Fibroblast of upper back skin (primary cell): ENCODE results near the gene HOXD10.

ENCODE experiments used
- DNase-seq: peaks from one replicate; pipeline ENCODE4 v3.0.0-alpha.2; 2013

The HOXD10 gene

GRCh38 chr2:176096243-176096985 is 20.2 kb upstream of the HOXD10 start:
- no peak for DNase-seq

DNA sequence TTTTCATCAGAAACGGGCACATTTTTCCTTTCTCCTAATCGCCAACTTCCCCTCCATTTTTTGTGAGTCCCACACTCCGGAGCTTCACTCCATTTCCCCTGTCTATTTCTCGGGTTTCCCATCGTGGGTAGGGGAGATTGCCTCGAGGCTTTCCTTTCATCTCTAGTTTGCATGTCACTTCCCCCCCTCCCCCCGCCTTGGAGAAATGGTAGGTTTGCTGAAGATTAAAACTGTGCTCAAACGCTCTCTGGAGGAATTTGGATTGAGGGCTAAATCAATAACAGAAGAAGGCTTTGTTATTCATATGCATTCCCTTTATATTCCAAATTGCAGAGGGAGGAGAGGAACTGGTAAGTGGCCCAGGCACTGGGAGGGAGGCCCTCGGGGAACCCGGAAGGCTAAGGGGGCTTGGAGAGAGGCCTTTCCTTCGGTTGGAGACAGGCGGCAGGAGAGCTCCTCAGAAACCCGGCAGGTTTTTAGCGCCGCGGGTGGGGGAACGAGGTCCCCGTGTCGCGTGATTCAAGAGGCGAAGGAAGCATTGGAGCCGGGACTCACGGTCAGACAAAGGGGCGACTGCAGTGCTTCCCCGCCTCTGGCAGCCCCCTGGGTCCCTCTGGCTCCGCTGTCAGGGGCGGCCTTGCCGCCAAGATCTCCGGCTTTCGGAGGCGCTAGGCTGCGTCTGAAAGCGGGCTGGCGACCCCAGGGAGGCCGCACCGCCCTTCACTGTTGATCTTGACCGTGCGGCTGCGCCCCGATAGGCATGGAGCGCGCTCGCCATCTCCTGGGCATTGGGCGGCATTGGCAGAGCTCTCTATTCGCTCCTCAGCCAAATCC is 19.4 kb upstream of the HOXD10 start:
- DNase-seq: peak; percentile 54

DNA sequence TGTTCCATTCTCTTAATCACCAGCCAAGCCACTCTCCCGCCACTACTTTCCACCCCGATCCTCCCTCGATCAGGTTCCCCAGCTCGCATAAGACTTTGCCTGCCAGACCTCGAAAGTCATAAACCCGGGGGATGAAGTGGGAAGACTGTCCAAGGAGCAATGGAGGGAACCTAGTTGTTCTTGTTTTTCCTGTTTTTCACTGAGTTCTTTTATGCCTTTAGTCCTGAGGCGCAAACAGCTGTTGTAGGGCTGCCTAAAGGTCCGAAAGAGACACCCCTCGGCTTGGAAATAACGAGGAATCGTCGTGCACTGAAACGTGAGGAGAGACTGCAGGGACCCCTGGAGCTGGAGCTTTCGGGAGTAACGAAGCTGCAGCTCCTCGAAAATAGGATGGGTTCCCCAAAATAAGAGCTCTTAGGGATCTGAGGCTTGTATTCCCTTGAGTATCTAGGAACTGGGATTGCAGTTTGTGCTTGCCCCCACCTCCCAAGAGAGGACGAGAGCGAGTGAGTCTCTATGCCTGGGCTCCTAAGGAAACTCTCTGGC is 18.7 kb upstream of the HOXD10 start:
- no peak for DNase-seq

DNA sequence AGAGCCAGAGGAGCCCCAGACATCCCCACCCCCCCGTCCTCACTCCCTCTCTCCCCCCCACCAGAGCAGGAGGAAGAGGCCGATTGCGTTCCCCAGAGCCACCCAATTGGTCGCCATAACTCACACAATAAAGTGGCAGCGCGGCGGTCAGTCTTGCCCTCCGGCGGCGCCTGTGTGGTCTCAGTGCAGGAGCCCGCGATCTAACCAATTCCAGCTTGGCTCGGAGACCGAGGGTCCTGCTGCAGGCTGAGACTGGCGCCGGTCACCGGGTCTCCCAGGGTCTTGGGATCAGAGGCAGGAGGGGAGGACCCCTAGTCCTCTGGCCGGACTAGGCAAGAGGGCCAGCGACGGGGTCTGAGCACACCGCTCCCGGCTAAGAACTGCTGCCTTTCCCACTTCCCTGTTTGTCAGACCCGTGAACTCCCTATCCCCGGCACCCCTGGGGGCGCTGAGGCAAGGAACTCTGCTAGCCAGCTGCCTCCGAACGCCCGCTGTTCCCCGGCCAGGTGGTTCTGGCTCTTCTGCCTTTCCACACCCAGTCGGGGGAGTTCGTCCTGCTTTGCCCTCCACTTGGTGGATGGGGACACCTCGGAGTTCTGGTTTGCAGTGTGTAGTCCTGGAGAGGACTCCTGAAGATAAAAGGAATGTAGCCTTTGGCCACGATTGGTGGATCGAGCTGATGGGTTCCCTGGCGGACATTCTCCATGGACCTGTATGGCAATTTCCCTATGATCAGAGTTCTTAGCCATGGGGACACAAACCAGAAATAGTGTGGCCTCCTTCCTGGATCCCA is 18.0 kb upstream of the HOXD10 start:
- DNase-seq: no peak

GRCh38 chr2:176099159-176099727 is 17.3 kb upstream of the HOXD10 start:
- no peak for DNase-seq

GRCh38 chr2:176099728-176100546 is 16.6 kb upstream of the HOXD10 start, which contains the start of gene HOXD12:
TSS of gene HOXD12 (plus strand) at chr2:176099795. CDS start at chr2:176099802, 7 bp downstream.
- no peak for DNase-seq

- no peak for DNase-seq
These were observed 15.9 kb upstream of the HOXD10 start for GRCh38 chr2:176100547-176101140.

DNA sequence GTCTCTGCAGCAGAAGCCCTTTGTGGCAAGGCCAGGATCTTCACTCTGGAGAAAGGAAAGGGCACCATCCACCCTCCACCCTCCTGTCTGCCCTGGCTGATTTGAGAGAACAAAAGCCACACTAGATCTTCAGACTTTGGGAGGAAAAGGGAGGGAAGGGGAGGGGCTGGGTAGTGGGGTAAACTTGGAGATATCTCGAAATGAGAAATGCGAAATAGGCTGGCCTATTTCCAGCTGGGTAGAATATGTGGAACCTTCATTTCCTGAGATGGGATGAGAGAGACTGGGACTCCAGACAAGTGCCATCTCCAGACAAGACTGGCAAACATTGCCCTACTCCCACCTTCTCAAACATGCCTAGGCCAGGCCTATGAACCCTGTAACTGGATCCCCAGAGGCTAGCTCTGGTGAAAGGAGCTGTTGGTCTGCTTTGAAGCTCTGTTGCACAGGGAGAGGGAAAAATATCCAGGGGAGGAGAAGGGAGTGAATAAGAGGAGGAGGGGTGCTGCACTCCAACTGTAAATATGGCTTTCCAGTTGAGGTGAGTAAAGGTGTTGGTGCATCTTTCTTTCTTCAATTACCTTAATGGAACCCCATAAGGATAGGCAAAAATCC is 15.3 kb upstream of the HOXD10 start:
- DNase-seq: no peak

GRCh38 chr2:176101842-176102241 is 14.7 kb upstream of the HOXD10 start:
- DNase-seq: no peak

GRCh38 chr2:176102309-176102866 is 14.2 kb upstream of the HOXD10 start:
- DNase-seq: no peak

DNA sequence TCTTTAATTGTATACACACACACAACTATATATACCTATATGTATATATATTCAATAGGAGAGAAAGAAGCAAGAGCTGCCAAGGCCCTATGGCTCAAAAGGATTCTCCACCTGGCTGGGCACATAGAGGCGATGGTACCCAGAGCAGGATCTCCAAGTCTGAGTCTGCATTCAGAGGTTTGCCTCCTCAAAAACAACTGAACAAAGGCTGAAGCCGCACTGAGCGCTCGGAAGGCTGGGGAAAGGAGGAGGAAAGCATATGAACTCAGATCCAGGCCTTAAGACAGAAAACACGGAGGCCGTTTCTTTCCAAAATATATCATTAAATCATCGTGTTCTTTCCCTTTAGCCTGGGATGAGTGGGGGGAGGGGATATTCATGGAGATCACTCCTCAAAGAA is 13.4 kb upstream of the HOXD10 start:
- no peak for DNase-seq

- DNase-seq: no peak
These were observed 12.7 kb upstream of the HOXD10 start for GRCh38 chr2:176103742-176104315.

GRCh38 chr2:176104316-176105077 is 12.1 kb upstream of the HOXD10 start:
- peak; percentile 72 for DNase-seq

DNA sequence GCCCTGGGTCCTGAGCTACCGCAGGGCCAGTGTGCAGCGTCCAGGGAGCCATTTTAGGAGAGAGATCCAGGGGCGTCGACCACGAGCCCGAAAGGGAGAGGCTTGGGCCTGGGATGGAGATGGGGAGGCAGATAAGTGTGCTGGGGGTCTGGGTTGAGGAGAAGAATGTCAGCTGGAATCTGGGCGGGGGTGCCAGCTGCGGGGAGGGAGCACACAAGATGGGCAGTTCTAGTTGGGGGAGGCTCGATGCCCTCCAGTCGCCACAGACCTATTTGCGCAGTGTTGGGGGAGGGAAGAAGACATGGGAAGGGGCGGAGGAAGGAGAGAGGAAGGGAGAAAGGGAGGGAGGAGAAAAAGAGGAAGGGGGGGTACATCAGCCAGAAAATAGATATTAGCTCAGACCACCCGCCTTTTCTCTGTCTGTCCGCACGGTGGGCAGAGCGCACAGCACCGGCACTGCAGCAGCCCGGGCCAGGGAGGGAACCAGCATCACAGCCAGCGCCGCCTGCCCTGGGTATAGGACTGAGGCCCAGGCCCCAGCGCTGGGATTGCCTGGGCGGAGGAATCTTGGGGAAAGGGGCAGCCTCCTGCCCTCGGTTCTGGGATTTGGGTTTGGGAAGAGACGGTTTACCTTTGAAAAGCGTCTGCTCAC is 11.4 kb upstream of the HOXD10 start:
- no peak for DNase-seq

- no peak for DNase-seq
These were observed 10.6 kb upstream of the HOXD10 start for GRCh38 chr2:176105730-176106580.

GRCh38 chr2:176106581-176107539 is 9.7 kb upstream of the HOXD10 start, which contains the start of gene HOXD11:
TSS of gene HOXD11 (plus strand) at chr2:176107280. CDS start at chr2:176107356, 76 bp downstream.
- DNase-seq: peak; percentile 63
